GM23338 (cell line): ENCODE data around the gene YPEL5. TPM values are rescaled to one million over a fixed set of nuclear protein-coding genes. Genes with fewer than 3 reads are reported as not detected.

Source experiments
- ATAC-seq: fragments of 200-7000 bp; cut with Tn5 transposase; 3 replicates; pipeline ENCODE4 v1.9.1; 2020
- DNase-seq: peaks from one replicate; pipeline ENCODE4 v3.0.0-alpha.2; 2015; ENCODE audit warnings: low spot score
- H2AFZ ChIP-seq: fragments of 200-600 bp; sonication (generic); 2 replicates; pipeline ENCODE4 v1.8.0; 2016; ENCODE audit warnings: antibody characterized with exemption, mild to moderate bottlenecking, moderate library complexity
- H3F3A ChIP-seq: fragments of 200-600 bp; sonication (generic); replicated peaks from 2 replicates; pipeline ENCODE4 v1.8.0; 2017; ENCODE audit warnings: antibody characterized with exemption, mixed run types, low read depth
- H3K27ac ChIP-seq: fragments of 200-600 bp; sonication (generic); 2 replicates; pipeline ENCODE4 v1.6.1; 2016; ENCODE audit warnings: low read depth
- H3K27me3 ChIP-seq: fragments of 200-600 bp; sonication (generic); 2 replicates; pipeline ENCODE4 v1.8.0; 2016; ENCODE audit warnings: mild to moderate bottlenecking, mixed run types, moderate library complexity; ENCODE audit not compliant: insufficient read depth
- H3K36me3 ChIP-seq: fragments of 200-600 bp; sonication (generic); 2 replicates; pipeline ENCODE4 v1.8.0; 2016; ENCODE audit warnings: mild to moderate bottlenecking; ENCODE audit not compliant: insufficient read depth
- H3K4me1 ChIP-seq: fragments of 200-600 bp; sonication (generic); 2 replicates; pipeline ENCODE4 v1.8.0; 2016; ENCODE audit warnings: mild to moderate bottlenecking, moderate library complexity; ENCODE audit not compliant: insufficient read depth
- H3K4me2 ChIP-seq: fragments of 200-600 bp; sonication (generic); 2 replicates; pipeline ENCODE4 v1.7.1; 2017; ENCODE audit warnings: mixed run types
- H3K4me3 ChIP-seq: fragments of 200-600 bp; sonication (generic); 2 replicates; pipeline ENCODE4 v1.6.1; 2016; ENCODE audit warnings: mixed run types
- H3K79me2 ChIP-seq: fragments of 200-600 bp; sonication (generic); replicated peaks from 2 replicates; pipeline ENCODE4 v1.8.0; 2017; ENCODE audit warnings: mild to moderate bottlenecking; ENCODE audit not compliant: insufficient read depth
- H3K9me2 ChIP-seq: fragments of 200-600 bp; sonication (generic); 2 replicates; pipeline ENCODE4 v1.8.0; 2017; ENCODE audit not compliant: insufficient read depth
- H4K20me1 ChIP-seq: fragments of 200-600 bp; sonication (generic); replicated peaks from 2 replicates; pipeline ENCODE4 v1.8.0; 2017; ENCODE audit warnings: mild to moderate bottlenecking; ENCODE audit not compliant: insufficient read depth
- H3K27ac Mint-ChIP-seq: 2 replicates; pipeline ENCODE4 v1.8.0; 2020; ENCODE audit warnings: inconsistent platforms, mild to moderate bottlenecking, moderate library complexity, mixed read lengths
- H3K27me3 Mint-ChIP-seq: 3 replicates; pipeline ENCODE4 v1.8.0; 2022; ENCODE audit warnings: low read depth, mild to moderate bottlenecking, moderate library complexity, mixed read lengths, inconsistent platforms; ENCODE audit not compliant: insufficient read depth, poor library complexity
- H3K36me3 Mint-ChIP-seq: 3 replicates; pipeline ENCODE4 v1.8.0; 2021; ENCODE audit warnings: low read depth, mild to moderate bottlenecking, inconsistent platforms, moderate library complexity, mixed read lengths
- H3K4me1 Mint-ChIP-seq: 3 replicates; pipeline ENCODE4 v1.8.0; 2020; ENCODE audit warnings: mild to moderate bottlenecking, inconsistent platforms, mixed read lengths
- H3K4me3 Mint-ChIP-seq: 3 replicates; pipeline ENCODE4 v1.8.0; 2021; ENCODE audit warnings: moderate library complexity, mild to moderate bottlenecking, inconsistent platforms, mixed read lengths
- H3K9me3 Mint-ChIP-seq: 3 replicates; pipeline ENCODE4 v1.8.0; 2020; ENCODE audit warnings: moderate library complexity, mild to moderate bottlenecking, inconsistent platforms, mixed read lengths
- CREB1 ChIP-seq: fragments of 250-450 bp; sonication (Bioruptor Pico); IDR thresholded peaks from 2 replicates; pipeline ENCODE4 v1.5.0; 2020; ENCODE audit warnings: low read depth, mild to moderate bottlenecking, moderate library complexity
- CTCF ChIP-seq, 2 experiments: fragments of 200-600 bp in 1 of 2; sonication (generic) in 1 of 2; conservative IDR thresholded peaks; 2 replicates each; pipeline versions ENCODE4 v1.5.1 to v1.6.1; 2016 to 2017; ENCODE audit warnings: antibody characterized with exemption in 2 of 2, low read depth in 2 of 2, mild to moderate bottlenecking in 2 of 2, moderate library complexity in 1 of 2
- EZH2 ChIP-seq: fragments of 200-600 bp; sonication (generic); IDR thresholded peaks from one replicate; pipeline ENCODE4 v1.8.0; 2017; ENCODE audit warnings: antibody characterized with exemption, mild to moderate bottlenecking, low read depth; ENCODE audit not compliant: unreplicated experiment
- EZH2phosphoT487 ChIP-seq: fragments of 200-600 bp; sonication (generic); IDR thresholded peaks from one replicate; pipeline ENCODE4 v1.8.1; 2018; ENCODE audit warnings: antibody characterized with exemption; ENCODE audit not compliant: unreplicated experiment
- JUNB ChIP-seq: IDR thresholded peaks from one replicate; pipeline ENCODE4 v1.6.1; 2016; ENCODE audit warnings: antibody characterized with exemption; ENCODE audit not compliant: unreplicated experiment
- NANOG ChIP-seq: IDR thresholded peaks from 2 replicates; pipeline ENCODE4 v1.6.1; 2016; ENCODE audit warnings: antibody characterized with exemption, borderline replicate concordance
- POLR2AphosphoS5 ChIP-seq: IDR thresholded peaks from 2 replicates; pipeline ENCODE4 v1.6.1; 2016; ENCODE audit warnings: antibody characterized with exemption, low read depth
- STAT1 ChIP-seq: IDR thresholded peaks from one replicate; pipeline ENCODE4 v1.6.1; 2016; ENCODE audit warnings: antibody characterized with exemption; ENCODE audit not compliant: unreplicated experiment
- ZNF114 ChIP-seq: fragments of 250-450 bp; sonication (Bioruptor Pico); IDR thresholded peaks from 2 replicates; pipeline ENCODE4 v1.5.0; 2020; ENCODE audit warnings: mild to moderate bottlenecking, moderate library complexity
- ZNF331 ChIP-seq: fragments of 250-450 bp; sonication (Bioruptor Pico); IDR thresholded peaks from 2 replicates; pipeline ENCODE4 v1.5.0; 2020; ENCODE audit warnings: low read depth, mild to moderate bottlenecking, moderate library complexity
- polyA plus RNA-seq: library from polyadenylated mRNA; unstranded; fragments of >200 nt; fragmentation: Nextera tagmentation; extraction: Ambion mirVana; gene quantifications from 2 replicates; pipeline ENCODE4 v1.2.1, GENCODE V29; 2016
- total RNA-seq: library from RNA; depleted of rRNA; stranded (reverse); fragments of >200 nt; shearing (Covaris generic); gene quantifications from 2 replicates; pipeline ENCODE4 v1.2.3, GENCODE V29; 2014
- TF ChIP-seq, protein P1 (sequence below): IDR thresholded peaks from one replicate; pipeline ENCODE4 v1.6.1; 2018; ENCODE audit warnings: antibody characterized with exemption; ENCODE audit not compliant: unreplicated experiment
- TF ChIP-seq, protein P2 (sequence below): IDR thresholded peaks from 2 replicates; pipeline ENCODE4 v1.6.1; 2016; ENCODE audit warnings: antibody characterized with exemption
- TF ChIP-seq, protein P3 (sequence below): fragments of 250-450 bp; sonication (Bioruptor Pico); IDR thresholded peaks from 2 replicates; pipeline ENCODE4 v1.5.0; 2020; ENCODE audit warnings: mild to moderate bottlenecking, moderate library complexity

The YPEL5 gene
- total and polyA plus RNA-seq, 2 experiments from 2014 or later = 24.9 to 31.1 TPM

DNA sequence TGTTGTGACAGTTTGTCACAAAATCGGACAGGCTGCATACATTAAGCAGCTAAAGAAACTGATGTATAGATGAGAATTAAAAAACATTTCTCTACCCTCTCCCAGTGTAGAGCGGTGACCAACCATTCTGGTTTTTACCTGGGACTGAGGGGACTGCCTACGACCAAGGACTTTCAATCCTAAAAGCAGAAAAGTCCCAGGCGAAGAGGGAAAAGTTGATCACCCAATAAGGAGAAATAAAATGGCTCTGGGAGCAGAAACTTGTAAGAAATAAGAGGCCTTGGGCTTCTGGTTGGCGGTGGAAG is 30.9 kb upstream of the YPEL5 start:
- no peaks in the 10 kb centered on the region for H3K9me2 ChIP-seq
- H4K20me1 ChIP-seq = no peaks in the 10 kb centered on the region
- ATAC-seq (no peak), DNase-seq (no peak)
- Mint-ChIP-seq H3K9me3 (no peaks in the 10 kb centered on the region), H3K27ac (no peak overlapping the region), H3K27me3 (no peaks in the 10 kb centered on the region), H3K36me3 (no peaks in the 10 kb centered on the region), H3K4me1 (peaks cover 13% of the 10 kb centered on the region), H3K4me3 (no peak overlapping the region)
- H3K4me1 ChIP-seq = peaks cover 8% of the 10 kb centered on the region
- H3K27me3 ChIP-seq = no peaks in the 10 kb centered on the region
- H3K79me2 ChIP-seq = no peaks in the 10 kb centered on the region
- no peak overlapping the region for H3K4me2 ChIP-seq
- no peaks in the 10 kb centered on the region for H3F3A ChIP-seq
- H3K4me3 ChIP-seq = no peak overlapping the region
- H2AFZ ChIP-seq = no peak overlapping the region
- H3K36me3 ChIP-seq = no peaks in the 10 kb centered on the region
- TF ChIP-seq POLR2AphosphoS5 (no peak), ZNF331 (no peak), EZH2 (no peak), EZH2phosphoT487 (no peak), CREB1 (CRISPR knock-in tag) (no peak), NANOG (no peak), STAT1 (no peak), JUNB (no peak), CTCF (conservative IDR thresholded peaks at IDR 0.05; ENCODE audit: low read depth in 2 of 2) (no peak), ZNF114 (CRISPR knock-in tag) (no peak)
- TF ChIP-seq, protein P1, sequence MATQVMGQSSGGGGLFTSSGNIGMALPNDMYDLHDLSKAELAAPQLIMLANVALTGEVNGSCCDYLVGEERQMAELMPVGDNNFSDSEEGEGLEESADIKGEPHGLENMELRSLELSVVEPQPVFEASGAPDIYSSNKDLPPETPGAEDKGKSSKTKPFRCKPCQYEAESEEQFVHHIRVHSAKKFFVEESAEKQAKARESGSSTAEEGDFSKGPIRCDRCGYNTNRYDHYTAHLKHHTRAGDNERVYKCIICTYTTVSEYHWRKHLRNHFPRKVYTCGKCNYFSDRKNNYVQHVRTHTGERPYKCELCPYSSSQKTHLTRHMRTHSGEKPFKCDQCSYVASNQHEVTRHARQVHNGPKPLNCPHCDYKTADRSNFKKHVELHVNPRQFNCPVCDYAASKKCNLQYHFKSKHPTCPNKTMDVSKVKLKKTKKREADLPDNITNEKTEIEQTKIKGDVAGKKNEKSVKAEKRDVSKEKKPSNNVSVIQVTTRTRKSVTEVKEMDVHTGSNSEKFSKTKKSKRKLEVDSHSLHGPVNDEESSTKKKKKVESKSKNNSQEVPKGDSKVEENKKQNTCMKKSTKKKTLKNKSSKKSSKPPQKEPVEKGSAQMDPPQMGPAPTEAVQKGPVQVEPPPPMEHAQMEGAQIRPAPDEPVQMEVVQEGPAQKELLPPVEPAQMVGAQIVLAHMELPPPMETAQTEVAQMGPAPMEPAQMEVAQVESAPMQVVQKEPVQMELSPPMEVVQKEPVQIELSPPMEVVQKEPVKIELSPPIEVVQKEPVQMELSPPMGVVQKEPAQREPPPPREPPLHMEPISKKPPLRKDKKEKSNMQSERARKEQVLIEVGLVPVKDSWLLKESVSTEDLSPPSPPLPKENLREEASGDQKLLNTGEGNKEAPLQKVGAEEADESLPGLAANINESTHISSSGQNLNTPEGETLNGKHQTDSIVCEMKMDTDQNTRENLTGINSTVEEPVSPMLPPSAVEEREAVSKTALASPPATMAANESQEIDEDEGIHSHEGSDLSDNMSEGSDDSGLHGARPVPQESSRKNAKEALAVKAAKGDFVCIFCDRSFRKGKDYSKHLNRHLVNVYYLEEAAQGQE = no peak
- TF ChIP-seq, protein P2, sequence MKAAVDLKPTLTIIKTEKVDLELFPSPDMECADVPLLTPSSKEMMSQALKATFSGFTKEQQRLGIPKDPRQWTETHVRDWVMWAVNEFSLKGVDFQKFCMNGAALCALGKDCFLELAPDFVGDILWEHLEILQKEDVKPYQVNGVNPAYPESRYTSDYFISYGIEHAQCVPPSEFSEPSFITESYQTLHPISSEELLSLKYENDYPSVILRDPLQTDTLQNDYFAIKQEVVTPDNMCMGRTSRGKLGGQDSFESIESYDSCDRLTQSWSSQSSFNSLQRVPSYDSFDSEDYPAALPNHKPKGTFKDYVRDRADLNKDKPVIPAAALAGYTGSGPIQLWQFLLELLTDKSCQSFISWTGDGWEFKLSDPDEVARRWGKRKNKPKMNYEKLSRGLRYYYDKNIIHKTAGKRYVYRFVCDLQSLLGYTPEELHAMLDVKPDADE = no peak
- TF ChIP-seq, protein P3, sequence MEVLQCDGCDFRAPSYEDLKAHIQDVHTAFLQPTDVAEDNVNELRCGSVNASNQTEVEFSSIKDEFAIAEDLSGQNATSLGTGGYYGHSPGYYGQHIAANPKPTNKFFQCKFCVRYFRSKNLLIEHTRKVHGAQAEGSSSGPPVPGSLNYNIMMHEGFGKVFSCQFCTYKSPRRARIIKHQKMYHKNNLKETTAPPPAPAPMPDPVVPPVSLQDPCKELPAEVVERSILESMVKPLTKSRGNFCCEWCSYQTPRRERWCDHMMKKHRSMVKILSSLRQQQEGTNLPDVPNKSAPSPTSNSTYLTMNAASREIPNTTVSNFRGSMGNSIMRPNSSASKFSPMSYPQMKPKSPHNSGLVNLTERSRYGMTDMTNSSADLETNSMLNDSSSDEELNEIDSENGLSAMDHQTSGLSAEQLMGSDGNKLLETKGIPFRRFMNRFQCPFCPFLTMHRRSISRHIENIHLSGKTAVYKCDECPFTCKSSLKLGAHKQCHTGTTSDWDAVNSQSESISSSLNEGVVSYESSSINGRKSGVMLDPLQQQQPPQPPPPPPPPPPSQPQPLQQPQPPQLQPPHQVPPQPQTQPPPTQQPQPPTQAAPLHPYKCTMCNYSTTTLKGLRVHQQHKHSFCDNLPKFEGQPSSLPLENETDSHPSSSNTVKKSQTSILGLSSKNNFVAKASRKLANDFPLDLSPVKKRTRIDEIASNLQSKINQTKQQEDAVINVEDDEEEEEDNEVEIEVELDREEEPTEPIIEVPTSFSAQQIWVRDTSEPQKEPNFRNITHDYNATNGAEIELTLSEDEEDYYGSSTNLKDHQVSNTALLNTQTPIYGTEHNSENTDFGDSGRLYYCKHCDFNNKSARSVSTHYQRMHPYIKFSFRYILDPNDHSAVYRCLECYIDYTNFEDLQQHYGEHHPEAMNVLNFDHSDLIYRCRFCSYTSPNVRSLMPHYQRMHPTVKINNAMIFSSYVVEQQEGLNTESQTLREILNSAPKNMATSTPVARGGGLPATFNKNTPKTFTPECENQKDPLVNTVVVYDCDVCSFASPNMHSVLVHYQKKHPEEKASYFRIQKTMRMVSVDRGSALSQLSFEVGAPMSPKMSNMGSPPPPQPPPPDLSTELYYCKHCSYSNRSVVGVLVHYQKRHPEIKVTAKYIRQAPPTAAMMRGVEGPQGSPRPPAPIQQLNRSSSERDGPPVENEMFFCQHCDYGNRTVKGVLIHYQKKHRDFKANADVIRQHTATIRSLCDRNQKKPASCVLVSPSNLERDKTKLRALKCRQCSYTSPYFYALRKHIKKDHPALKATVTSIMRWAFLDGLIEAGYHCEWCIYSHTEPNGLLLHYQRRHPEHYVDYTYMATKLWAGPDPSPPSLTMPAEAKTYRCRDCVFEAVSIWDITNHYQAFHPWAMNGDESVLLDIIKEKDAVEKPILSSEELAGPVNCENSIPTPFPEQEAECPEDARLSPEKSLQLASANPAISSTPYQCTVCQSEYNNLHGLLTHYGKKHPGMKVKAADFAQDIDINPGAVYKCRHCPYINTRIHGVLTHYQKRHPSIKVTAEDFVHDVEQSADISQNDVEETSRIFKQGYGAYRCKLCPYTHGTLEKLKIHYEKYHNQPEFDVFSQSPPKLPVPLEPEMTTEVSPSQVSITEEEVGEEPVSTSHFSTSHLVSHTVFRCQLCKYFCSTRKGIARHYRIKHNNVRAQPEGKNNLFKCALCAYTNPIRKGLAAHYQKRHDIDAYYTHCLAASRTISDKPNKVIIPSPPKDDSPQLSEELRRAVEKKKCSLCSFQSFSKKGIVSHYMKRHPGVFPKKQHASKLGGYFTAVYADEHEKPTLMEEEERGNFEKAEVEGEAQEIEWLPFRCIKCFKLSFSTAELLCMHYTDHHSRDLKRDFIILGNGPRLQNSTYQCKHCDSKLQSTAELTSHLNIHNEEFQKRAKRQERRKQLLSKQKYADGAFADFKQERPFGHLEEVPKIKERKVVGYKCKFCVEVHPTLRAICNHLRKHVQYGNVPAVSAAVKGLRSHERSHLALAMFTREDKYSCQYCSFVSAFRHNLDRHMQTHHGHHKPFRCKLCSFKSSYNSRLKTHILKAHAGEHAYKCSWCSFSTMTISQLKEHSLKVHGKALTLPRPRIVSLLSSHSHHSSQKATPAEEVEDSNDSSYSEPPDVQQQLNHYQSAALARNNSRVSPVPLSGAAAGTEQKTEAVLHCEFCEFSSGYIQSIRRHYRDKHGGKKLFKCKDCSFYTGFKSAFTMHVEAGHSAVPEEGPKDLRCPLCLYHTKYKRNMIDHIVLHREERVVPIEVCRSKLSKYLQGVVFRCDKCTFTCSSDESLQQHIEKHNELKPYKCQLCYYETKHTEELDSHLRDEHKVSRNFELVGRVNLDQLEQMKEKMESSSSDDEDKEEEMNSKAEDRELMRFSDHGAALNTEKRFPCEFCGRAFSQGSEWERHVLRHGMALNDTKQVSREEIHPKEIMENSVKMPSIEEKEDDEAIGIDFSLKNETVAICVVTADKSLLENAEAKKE (CRISPR knock-in tag) = no peak
- no peak overlapping the region for H3K27ac ChIP-seq
